ENCODE results near the gene MCF2L.

The MCF2L gene

GRCh38 chr13:113083402-113084061 lies 114.5 kb downstream of the MCF2L start:
- DNase-seq (ENCODE audit: low spot score) = peak; percentile 82

GRCh38 chr13:113084094-113084942 lies 115.3 kb downstream of the MCF2L start:
- no peak for DNase-seq (ENCODE audit: low spot score)

- no peak for DNase-seq (ENCODE audit: low spot score)
Measured at GRCh38 chr13:113084943-113085540, 116.0 kb downstream of the MCF2L start.

- DNase-seq (ENCODE audit: low spot score) = no peak
Measured at GRCh38 chr13:113086031-113086750, 117.2 kb downstream of the MCF2L start.

- no peak for DNase-seq (ENCODE audit: low spot score)
Measured at GRCh38 chr13:113086991-113087922, 118.2 kb downstream of the MCF2L start.

- DNase-seq (ENCODE audit: low spot score) = no peak
Measured at GRCh38 chr13:113087923-113088690, 119.1 kb downstream of the MCF2L start.

- no peak for DNase-seq (ENCODE audit: low spot score)
Measured at GRCh38 chr13:113088691-113089020, 119.6 kb downstream of the MCF2L start.

- DNase-seq (ENCODE audit: low spot score) = no peak
Measured at GRCh38 chr13:113089693-113090414, 120.8 kb downstream of the MCF2L start.

GRCh38 chr13:113090415-113090770 lies 121.4 kb downstream of the MCF2L start:
- no peak for DNase-seq (ENCODE audit: low spot score)

GRCh38 chr13:113090806-113091205 lies 121.8 kb downstream of the MCF2L start:
- no peak for DNase-seq (ENCODE audit: low spot score)

- DNase-seq (ENCODE audit: low spot score) = no peak
Measured at GRCh38 chr13:113091211-113091771, 122.3 kb downstream of the MCF2L start.

GRCh38 chr13:113091891-113092775 lies 123.1 kb downstream of the MCF2L start:
- DNase-seq (ENCODE audit: low spot score) = no peak

GRCh38 chr13:113092776-113093579 lies 124.0 kb downstream of the MCF2L start:
- DNase-seq (ENCODE audit: low spot score) = no peak

- DNase-seq (ENCODE audit: low spot score) = no peak
Measured at GRCh38 chr13:113093580-113094409, 124.8 kb downstream of the MCF2L start.

- no peak for DNase-seq (ENCODE audit: low spot score)
Measured at GRCh38 chr13:113094410-113094800, 125.4 kb downstream of the MCF2L start.

- no peak for DNase-seq (ENCODE audit: low spot score)
Measured at GRCh38 chr13:113095146-113096051, 126.4 kb downstream of the MCF2L start.
